ENCODE measurements around the gene CXCL17. TPM values are rescaled to one million over a fixed set of nuclear protein-coding genes. Genes with fewer than 3 reads are reported as not detected.
A peak's percentile ranks its signal among the peaks of the same experiment; 100 is the strongest.

The CXCL17 gene
- total and polyA plus RNA-seq, 8 donors = 4.3 to 42.1 (median 9.6) TPM

DNA sequence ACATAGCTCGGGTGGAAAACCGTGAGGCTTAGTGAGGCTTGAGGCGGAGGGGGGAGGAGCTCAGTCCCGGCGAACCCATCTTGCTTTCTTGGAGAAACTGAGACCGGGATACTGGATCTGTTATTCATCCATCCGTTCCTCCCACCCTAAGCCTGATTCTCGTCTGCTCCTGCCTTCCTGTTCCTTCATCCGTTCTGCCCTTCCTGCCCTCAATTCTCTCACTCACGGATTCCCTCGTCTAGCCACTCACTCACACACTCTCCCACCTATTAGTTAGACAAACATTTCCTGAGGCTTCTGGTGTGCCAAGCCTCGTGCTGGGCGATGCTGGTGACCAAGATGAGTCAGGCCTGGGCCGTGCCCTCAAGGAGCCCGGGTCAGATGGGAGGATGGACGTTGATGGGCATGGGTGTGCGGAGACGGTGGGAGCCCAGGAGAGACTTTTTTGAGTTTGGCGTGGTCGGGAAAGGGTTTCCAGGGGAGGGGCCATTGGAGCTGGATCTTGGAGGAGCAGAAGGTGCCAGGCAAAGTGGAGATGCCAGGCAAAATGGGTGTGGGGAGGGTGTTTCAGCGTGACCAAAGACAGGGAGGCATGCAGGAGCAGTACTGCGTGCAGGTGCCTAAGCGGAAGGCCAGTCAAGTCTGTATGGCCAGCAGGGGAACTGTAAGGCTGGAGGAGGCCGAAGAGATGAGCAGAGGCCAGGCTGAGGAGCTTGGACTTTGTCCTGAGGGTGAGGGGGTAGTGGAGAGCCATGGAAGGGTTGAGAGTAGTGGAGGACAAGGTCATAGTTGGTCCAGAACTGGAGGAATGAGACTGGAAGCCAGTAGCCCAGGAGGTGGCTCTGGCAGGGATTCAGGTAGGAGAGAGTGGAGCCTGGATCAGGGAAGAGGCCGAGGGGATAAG is 45.2 kb downstream of the CXCL17 start:
- H3K4me3 ChIP-seq = peak overlapping the region; percentile 30 to 57 (median 41)
- 26% methylated on average over 24 to 25 of the region's 25 CpGs for WGBS, 2 donors
- ATAC-seq (no peak), DNase-seq (no peak), FAIRE-seq (no peak)
- peak overlapping the region in 2 of 4 donors; percentile 52 to 77 for H3K27ac ChIP-seq
- H3K9me3 ChIP-seq = no peaks in the 10 kb centered on the region
- intact Hi-C loops (cut with DNase I) = no loop called here
- no peaks in the 10 kb centered on the region for H3K27me3 ChIP-seq
- TF ChIP-seq, protein P1, sequence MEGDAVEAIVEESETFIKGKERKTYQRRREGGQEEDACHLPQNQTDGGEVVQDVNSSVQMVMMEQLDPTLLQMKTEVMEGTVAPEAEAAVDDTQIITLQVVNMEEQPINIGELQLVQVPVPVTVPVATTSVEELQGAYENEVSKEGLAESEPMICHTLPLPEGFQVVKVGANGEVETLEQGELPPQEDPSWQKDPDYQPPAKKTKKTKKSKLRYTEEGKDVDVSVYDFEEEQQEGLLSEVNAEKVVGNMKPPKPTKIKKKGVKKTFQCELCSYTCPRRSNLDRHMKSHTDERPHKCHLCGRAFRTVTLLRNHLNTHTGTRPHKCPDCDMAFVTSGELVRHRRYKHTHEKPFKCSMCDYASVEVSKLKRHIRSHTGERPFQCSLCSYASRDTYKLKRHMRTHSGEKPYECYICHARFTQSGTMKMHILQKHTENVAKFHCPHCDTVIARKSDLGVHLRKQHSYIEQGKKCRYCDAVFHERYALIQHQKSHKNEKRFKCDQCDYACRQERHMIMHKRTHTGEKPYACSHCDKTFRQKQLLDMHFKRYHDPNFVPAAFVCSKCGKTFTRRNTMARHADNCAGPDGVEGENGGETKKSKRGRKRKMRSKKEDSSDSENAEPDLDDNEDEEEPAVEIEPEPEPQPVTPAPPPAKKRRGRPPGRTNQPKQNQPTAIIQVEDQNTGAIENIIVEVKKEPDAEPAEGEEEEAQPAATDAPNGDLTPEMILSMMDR (IDR thresholded peaks at IDR 0.05) = no peak
- no peaks in the 10 kb centered on the region for H3K36me3 ChIP-seq
- H3K4me1 ChIP-seq = peaks cover 0 to 4% (median 0%) of the 10 kb centered on the region in 3 donors

GRCh38 chr19:42396381-42397262 is 46.1 kb downstream of the CXCL17 start:
- Histone ChIP-seq H3K9me3 (no peaks in the 10 kb centered on the region), H3K27me3 (no peaks in the 10 kb centered on the region), H3K4me3 (peak overlapping the region; percentile 30 to 57 (median 41)), H3K36me3 (no peaks in the 10 kb centered on the region), H3K27ac (peak overlapping the region; percentile 6 to 77 (median 50)), H3K4me1 (peaks cover 0 to 4% (median 0%) of the 10 kb centered on the region in 3 donors)
- ATAC-seq = peak; percentile 95 to 97 (median 96)
- 8% methylated on average over 42 of the region's 42 CpGs for WGBS, 2 donors
- peak; percentile 97 for FAIRE-seq
- DNase-seq = peak; percentile 97 to 100 (median 99)
- TF ChIP-seq, protein P1 (IDR thresholded peaks at IDR 0.05) = no peak
- intact Hi-C loops (cut with DNase I) = no loop called here

DNA sequence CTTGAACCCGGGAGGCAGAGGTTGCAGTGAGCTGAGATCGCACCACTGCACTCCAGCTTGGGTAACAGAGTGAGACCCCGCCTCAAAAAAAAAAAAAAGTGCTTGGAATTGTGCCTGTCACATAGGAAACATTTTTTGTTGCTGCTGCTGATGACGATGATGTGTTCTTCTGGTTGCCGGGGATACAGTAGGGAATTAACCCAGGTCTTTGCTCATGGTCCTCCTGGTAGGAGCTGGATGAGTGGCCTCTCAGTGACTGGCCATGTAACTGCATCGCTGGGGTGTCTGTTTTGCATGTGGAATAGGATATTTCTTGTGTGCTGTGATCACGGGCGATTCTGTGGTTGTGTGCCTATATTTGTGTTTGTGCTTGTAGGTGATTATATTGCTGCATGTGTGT is 48.0 kb downstream of the CXCL17 start:
- H3K36me3 ChIP-seq = no peaks in the 10 kb centered on the region

DNA sequence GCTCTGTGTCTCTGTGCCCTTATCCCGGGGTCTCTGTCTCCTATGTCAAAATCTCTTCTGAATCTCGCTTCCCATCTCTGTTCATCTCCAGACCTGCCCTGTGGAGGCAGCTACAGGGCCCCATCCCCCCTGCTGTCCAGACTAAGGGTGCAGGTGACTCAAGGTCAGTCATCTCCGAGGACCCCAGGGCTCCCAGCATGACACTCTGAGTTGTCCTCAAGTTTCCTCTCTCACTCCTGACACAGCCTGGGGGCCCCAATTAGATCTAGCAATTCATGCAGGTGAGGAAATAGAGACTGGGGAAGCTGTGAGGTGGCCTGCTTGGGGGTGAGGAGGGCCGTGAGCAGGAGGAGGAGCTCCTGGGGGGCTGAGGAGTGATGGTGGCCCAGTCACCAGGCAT is 50.6 kb downstream of the CXCL17 start:
- no peak for ATAC-seq
- no peak for DNase-seq
- 47 to 49% methylated on average over 4 of the region's 4 CpGs for WGBS, 2 donors
- Histone ChIP-seq H3K4me1 (peaks cover 0 to 3% (median 0%) of the 10 kb centered on the region in 3 donors), H3K27me3 (peaks cover 0 to 6% (median 0%) of the 10 kb centered on the region in 4 donors), H3K36me3 (no peaks in the 10 kb centered on the region), H3K9me3 (no peaks in the 10 kb centered on the region), H3K4me3 (no peak overlapping the region), H3K27ac (no peak overlapping the region)
- TF ChIP-seq, protein P1 (IDR thresholded peaks at IDR 0.05) = no peak
- no peak for FAIRE-seq
- intact Hi-C loops (cut with DNase I) = no loop called here

More for the DNA sequence above, 48.0 kb downstream of the CXCL17 start:
- FAIRE-seq (no peak), DNase-seq (no peak), ATAC-seq (no peak)
- Histone ChIP-seq H3K27me3 (no peaks in the 10 kb centered on the region), H3K9me3 (no peaks in the 10 kb centered on the region), H3K27ac (no peak overlapping the region), H3K4me1 (peaks cover 0 to 4% (median 0%) of the 10 kb centered on the region in 3 donors), H3K4me3 (no peak overlapping the region)
- TF ChIP-seq, protein P1 (IDR thresholded peaks at IDR 0.05) = no peak
- intact Hi-C loops (cut with DNase I) = no loop called here
- 74 to 82% methylated on average over 8 of the region's 8 CpGs for WGBS, 2 donors

Data from pancreas (tissue), 10 donors.